GM23248 (cell line): ENCODE data around the gene PSD4. TPM values are rescaled to one million over a fixed set of nuclear protein-coding genes. Genes with fewer than 3 reads are reported as not detected.

ENCODE experiments used
- DNase-seq: peaks from one replicate; pipeline ENCODE4 v3.0.0-alpha.2; 2015
- H2AFZ ChIP-seq: fragments of 200-600 bp; sonication (generic); 2 replicates; pipeline ENCODE4 v1.6.1; 2016; ENCODE audit warnings: antibody characterized with exemption
- H3F3A ChIP-seq: fragments of 200-600 bp; sonication (generic); 2 replicates; pipeline ENCODE4 v1.6.1; 2016; ENCODE audit warnings: mild to moderate bottlenecking, antibody characterized with exemption, mixed run types; ENCODE audit not compliant: insufficient read depth
- H3K27ac ChIP-seq: fragments of 200-600 bp; sonication (generic); 2 replicates; pipeline ENCODE4 v1.5.1; 2016; ENCODE audit warnings: mild to moderate bottlenecking
- H3K27me3 ChIP-seq: fragments of 200-600 bp; sonication (generic); replicated peaks from 2 replicates; pipeline ENCODE4 v1.6.1; 2016; ENCODE audit warnings: mild to moderate bottlenecking; ENCODE audit not compliant: insufficient read depth
- H3K36me3 ChIP-seq: fragments of 200-600 bp; sonication (generic); 2 replicates; pipeline ENCODE4 v1.6.1; 2016; ENCODE audit warnings: low read depth, mild to moderate bottlenecking
- H3K4me1 ChIP-seq: fragments of 200-600 bp; sonication (generic); 2 replicates; pipeline ENCODE4 v1.6.1; 2016; ENCODE audit warnings: mild to moderate bottlenecking; ENCODE audit not compliant: insufficient read depth
- H3K4me2 ChIP-seq: fragments of 200-600 bp; sonication (generic); one replicate; pipeline ENCODE4 v1.6.1; 2016; ENCODE audit warnings: mild to moderate bottlenecking; ENCODE audit not compliant: unreplicated experiment
- H3K4me3 ChIP-seq: fragments of 200-600 bp; sonication (generic); 2 replicates; pipeline ENCODE4 v1.5.1; 2016; ENCODE audit warnings: mild to moderate bottlenecking
- H3K79me2 ChIP-seq: fragments of 200-600 bp; sonication (generic); 2 replicates; pipeline ENCODE4 v1.6.1; 2016; ENCODE audit warnings: mild to moderate bottlenecking; ENCODE audit not compliant: insufficient read depth
- H3K9ac ChIP-seq: fragments of 200-600 bp; sonication (generic); 2 replicates; pipeline ENCODE4 v1.6.1; 2016; ENCODE audit warnings: mild to moderate bottlenecking
- H3K9me2 ChIP-seq: fragments of 200-600 bp; sonication (generic); 2 replicates; pipeline ENCODE4 v1.6.1; 2016; ENCODE audit warnings: mixed run types, mild to moderate bottlenecking, moderate library complexity; ENCODE audit not compliant: insufficient read depth
- H3K9me3 ChIP-seq: fragments of 200-600 bp; sonication (generic); one replicate; pipeline ENCODE4 v1.6.1; 2017; ENCODE audit warnings: low read depth
- H4K20me1 ChIP-seq: fragments of 200-600 bp; sonication (generic); 2 replicates; pipeline ENCODE4 v1.6.0; 2016; ENCODE audit not compliant: insufficient read depth
- EZH2 ChIP-seq: fragments of 200-600 bp; sonication (generic); IDR thresholded peaks from 2 replicates; pipeline ENCODE4 v1.6.1; 2018; ENCODE audit warnings: antibody characterized with exemption, mild to moderate bottlenecking; ENCODE audit not compliant: insufficient read depth, poor library complexity, severe bottlenecking
- EZH2phosphoT487 ChIP-seq: fragments of 200-600 bp; sonication (generic); IDR thresholded peaks from 2 replicates; pipeline ENCODE4 v1.6.1; 2018; ENCODE audit warnings: antibody characterized with exemption, moderate library complexity, mild to moderate bottlenecking, low read depth; ENCODE audit not compliant: insufficient read depth
- WGBS, 2 experiments: methylation state at CpG; one replicate each; pipeline ENCODE4 v1.1.6; 2015 to 2017; ENCODE audit warnings: low lambda C conversion rate in 2 of 2, low coverage in 1 of 2; ENCODE audit errors: missing lambda C conversion rate in 2 of 2; 5-methylcytosine and 5-hydroxymethylcytosine counted together
- in situ Hi-C: fragments of 300-500 bp; cut with MboI; formaldehyde crosslinking; loops from 2 replicates; pipeline ENCODE4 v1.15.0; 2020
- polyA plus RNA-seq: library from polyadenylated mRNA; unstranded; fragments of >200 nt; fragmentation: Nextera tagmentation; extraction: Ambion mirVana; gene quantifications from 2 replicates; pipeline ENCODE4 v1.2.1, GENCODE V29; 2016
- total RNA-seq: library from RNA; depleted of rRNA; stranded (reverse); fragments of >200 nt; shearing (Covaris generic); gene quantifications from 2 replicates; pipeline ENCODE4 v1.2.3, GENCODE V29; 2014

Gene PSD4
- total and polyA plus RNA-seq, 2 experiments from 2014 or later: 1.1 to 6.1 TPM

DNA sequence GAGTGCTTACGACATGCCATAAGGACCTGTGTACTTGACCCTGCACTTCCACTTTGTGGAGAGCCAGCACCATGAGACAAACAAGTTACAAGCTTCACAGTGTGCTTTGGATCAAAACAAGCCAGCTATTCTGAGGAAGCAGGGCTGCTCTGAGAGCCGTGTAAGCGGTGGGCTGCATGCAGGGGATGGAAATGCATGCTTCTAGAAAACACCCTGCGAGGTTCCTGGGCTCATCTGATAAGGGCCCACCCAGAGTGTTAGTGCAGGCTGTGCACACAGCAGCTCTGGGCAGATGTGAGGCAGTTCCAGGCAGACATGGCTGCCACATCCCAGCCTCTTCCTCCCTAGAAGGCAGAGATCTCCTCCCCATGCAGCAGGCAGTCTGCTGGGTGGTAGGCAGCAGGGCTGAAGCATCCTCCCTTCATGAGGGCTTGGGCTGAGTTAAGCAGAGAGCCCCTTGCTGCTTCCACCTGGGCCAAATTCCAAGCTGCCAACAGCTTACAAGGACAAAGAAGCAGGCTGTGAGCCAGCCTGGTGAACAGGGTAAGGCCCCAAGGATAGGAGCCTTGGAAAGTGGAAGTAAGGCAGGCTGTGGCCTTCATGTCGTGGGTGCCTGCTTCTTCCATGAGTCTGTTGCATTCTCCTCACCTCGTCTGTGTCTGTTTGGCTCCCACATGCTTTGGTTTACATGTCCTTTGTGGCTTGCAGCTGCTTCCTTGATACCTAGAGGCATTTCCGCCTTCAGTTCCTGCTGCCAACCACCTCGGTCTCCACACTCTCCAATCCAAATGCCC lies 7.7 kb downstream of the PSD4 start:
- in situ Hi-C loops: no loop called here
- no peak overlapping the region for H2AFZ ChIP-seq
- no peak for TF ChIP-seq EZH2
- no peak for TF ChIP-seq EZH2phosphoT487

DNA sequence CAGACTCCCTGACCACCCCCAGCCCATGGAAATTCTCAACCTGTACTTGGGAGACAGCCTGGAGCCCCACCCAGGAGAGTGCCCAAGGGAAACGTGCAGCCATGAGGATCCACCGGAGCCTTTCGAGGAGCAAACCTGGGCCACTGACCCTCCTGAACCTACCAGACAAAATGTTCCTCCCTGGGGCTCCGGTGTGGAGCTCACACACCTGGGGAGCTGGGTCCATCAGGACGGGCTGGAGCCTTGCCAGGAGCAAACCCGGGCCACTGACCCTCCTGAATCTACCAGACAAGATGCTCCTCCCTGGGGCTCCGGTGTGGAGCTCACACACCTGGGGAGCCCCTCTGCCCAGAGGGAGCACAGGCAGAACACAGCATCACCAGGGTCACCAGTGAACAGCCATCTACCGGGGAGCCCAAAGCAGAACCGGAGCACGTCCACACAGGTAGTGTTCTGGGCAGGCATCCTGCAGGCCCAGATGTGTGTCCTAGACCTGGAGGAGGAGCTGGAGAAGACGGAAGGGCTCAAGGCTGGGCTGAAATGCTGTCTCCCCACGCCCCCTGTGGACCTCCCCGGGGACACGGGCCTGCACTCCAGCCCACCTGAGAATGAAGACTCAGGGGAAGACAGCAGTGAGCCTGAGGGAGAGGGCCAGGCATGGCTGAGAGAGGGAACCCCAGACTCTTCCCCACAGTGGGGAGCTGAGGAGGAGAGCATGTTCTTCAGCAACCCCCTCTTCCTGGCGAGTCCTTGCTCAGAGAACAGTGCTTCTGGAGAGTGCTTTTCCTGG lies 8.9 kb downstream of the PSD4 start:
- Histone ChIP-seq H3K9ac (no peak overlapping the region), H3K79me2 (no peaks in the 10 kb centered on the region), H3K9me3 (no peaks in the 10 kb centered on the region), H2AFZ (no peak overlapping the region), H3K4me3 (no peak overlapping the region), H3K4me1 (no peaks in the 10 kb centered on the region), H3K36me3 (no peaks in the 10 kb centered on the region), H3F3A (no peaks in the 10 kb centered on the region), H3K9me2 (no peaks in the 10 kb centered on the region), H3K4me2 (no peak overlapping the region), H3K27me3 (no peaks in the 10 kb centered on the region), H3K27ac (no peak overlapping the region), H4K20me1 (no peaks in the 10 kb centered on the region)
- TF ChIP-seq EZH2phosphoT487 (no peak), EZH2 (no peak)
- no peak for DNase-seq
- 78 to 79% methylated on average over 15 of the region's 15 CpGs for WGBS, 2 experiments
- in situ Hi-C loops: no loop called here

More for the DNA sequence above, 7.7 kb downstream of the PSD4 start:
- H3K27ac ChIP-seq: no peak overlapping the region
- no peaks in the 10 kb centered on the region for H4K20me1 ChIP-seq
- no peaks in the 10 kb centered on the region for H3K4me1 ChIP-seq
- no peaks in the 10 kb centered on the region for H3K9me3 ChIP-seq
- no peak overlapping the region for H3K4me2 ChIP-seq
- WGBS, 2 experiments: 74 to 76% methylated on average over 8 of the region's 8 CpGs
- H3K9me2 ChIP-seq: no peaks in the 10 kb centered on the region
- H3F3A ChIP-seq: no peaks in the 10 kb centered on the region
- no peaks in the 10 kb centered on the region for H3K79me2 ChIP-seq
- H3K36me3 ChIP-seq: no peaks in the 10 kb centered on the region
- no peak overlapping the region for H3K9ac ChIP-seq
- no peaks in the 10 kb centered on the region for H3K27me3 ChIP-seq
- no peak for DNase-seq
- no peak overlapping the region for H3K4me3 ChIP-seq

DNA sequence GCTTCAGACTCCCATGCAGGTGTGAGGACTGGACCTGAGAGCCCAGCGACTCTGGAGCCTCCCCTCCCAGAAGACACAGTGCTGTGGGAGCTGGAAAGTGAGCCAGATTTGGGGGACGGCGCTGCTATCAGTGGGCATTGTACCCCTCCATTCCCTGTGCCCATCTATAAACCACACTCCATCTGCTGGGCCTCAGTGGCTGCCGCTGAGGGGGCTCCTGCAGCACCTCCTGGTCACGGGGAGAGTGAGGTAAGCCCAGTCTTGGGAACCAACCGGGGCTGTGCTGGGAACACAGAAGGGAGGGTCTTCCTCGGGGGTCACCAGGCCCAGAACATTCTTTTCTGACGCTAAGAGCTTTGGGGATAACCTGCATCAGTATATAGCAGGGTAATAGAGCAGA lies 9.5 kb downstream of the PSD4 start:
- H3K4me2 ChIP-seq: no peak overlapping the region
- no peaks in the 10 kb centered on the region for H3K4me1 ChIP-seq
- no peak for DNase-seq
- no peaks in the 10 kb centered on the region for H3K9me2 ChIP-seq
- no peaks in the 10 kb centered on the region for H3K79me2 ChIP-seq
- H3K36me3 ChIP-seq: no peaks in the 10 kb centered on the region
- no peaks in the 10 kb centered on the region for H3F3A ChIP-seq
- no peak overlapping the region for H3K9ac ChIP-seq
- no peaks in the 10 kb centered on the region for H4K20me1 ChIP-seq
- no peak overlapping the region for H3K4me3 ChIP-seq
- H3K27ac ChIP-seq: no peak overlapping the region
- H3K27me3 ChIP-seq: no peaks in the 10 kb centered on the region
- in situ Hi-C loops: no loop called here
- no peaks in the 10 kb centered on the region for H3K9me3 ChIP-seq
- no peak for TF ChIP-seq EZH2phosphoT487
- TF ChIP-seq EZH2: no peak
- 81 to 85% methylated on average over 7 of the region's 8 CpGs for WGBS, 2 experiments
- H2AFZ ChIP-seq: no peak overlapping the region

DNA sequence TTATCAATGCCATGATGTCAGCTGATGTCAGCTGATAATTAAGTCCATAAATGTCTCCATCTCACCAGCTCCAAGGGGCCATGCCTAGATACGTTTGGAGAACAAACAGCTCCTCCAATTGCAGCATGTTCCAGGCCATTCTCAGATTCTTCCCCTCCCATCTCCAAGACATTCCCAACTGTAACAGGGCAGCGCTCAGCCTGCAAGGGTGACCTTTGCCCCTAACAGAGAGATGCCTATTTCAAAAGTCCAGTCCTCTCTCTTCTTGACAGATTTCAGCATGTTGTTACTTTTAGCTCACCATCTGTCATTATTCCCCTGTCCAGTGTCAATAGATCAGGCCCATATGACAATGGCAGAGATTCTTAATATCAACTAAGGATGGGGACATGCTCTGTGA lies 9.9 kb downstream of the PSD4 start:
- Histone ChIP-seq H3K4me2 (no peak overlapping the region), H3K36me3 (no peaks in the 10 kb centered on the region), H3K9ac (no peak overlapping the region), H2AFZ (no peak overlapping the region), H3K4me1 (no peaks in the 10 kb centered on the region), H3K27ac (no peak overlapping the region), H3K9me2 (no peaks in the 10 kb centered on the region), H3K4me3 (no peak overlapping the region), H3K9me3 (no peaks in the 10 kb centered on the region), H3K27me3 (no peaks in the 10 kb centered on the region), H3F3A (no peaks in the 10 kb centered on the region), H4K20me1 (no peaks in the 10 kb centered on the region), H3K79me2 (no peaks in the 10 kb centered on the region)
- TF ChIP-seq EZH2phosphoT487: no peak
- no peak for TF ChIP-seq EZH2
- in situ Hi-C loops: no loop called here
- no peak for DNase-seq
- WGBS, 2 experiments: 85 to 92% methylated on average over 2 of the region's 2 CpGs
